Progenitor cell of endocrine pancreas (in vitro differentiated cells): ENCODE data around the gene ANAPC10. TPM values are rescaled to one million over a fixed set of nuclear protein-coding genes. Genes with fewer than 3 reads are reported as not detected.

Experiments used
- DNase-seq: peaks from one replicate; pipeline ENCODE4 v3.0.0; 2021; ENCODE audit warnings: low spot score; ENCODE audit not compliant: unreplicated experiment
- H3K27ac Mint-ChIP-seq: 2 replicates; pipeline ENCODE4 v1.8.0; 2021; ENCODE audit warnings: mild to moderate bottlenecking, moderate library complexity, mixed read lengths
- H3K27me3 Mint-ChIP-seq: 2 replicates; pipeline ENCODE4 v1.8.0; 2021; ENCODE audit warnings: mixed read lengths
- H3K36me3 Mint-ChIP-seq: 2 replicates; pipeline ENCODE4 v1.8.0; 2022; ENCODE audit warnings: mixed read lengths; ENCODE audit not compliant: insufficient read depth
- H3K4me1 Mint-ChIP-seq: 2 replicates; pipeline ENCODE4 v1.8.0; 2021; ENCODE audit warnings: low read depth, mixed read lengths
- H3K4me3 Mint-ChIP-seq: 2 replicates; pipeline ENCODE4 v1.8.0; 2021; ENCODE audit warnings: low read depth, mild to moderate bottlenecking, moderate library complexity, mixed read lengths
- H3K9me3 Mint-ChIP-seq: 2 replicates; pipeline ENCODE4 v1.8.0; 2021; ENCODE audit warnings: low read depth, mixed read lengths
- total RNA-seq: library from RNA; stranded (reverse); gene quantifications from 2 replicates; pipeline ENCODE4 v1.2.1, GENCODE V29; 2021
- TF ChIP-seq, protein P1 (sequence below): fragments of 200-600 bp; sonication (generic); IDR thresholded peaks from one replicate; pipeline ENCODE4 v1.5.0; 2021; ENCODE audit warnings: antibody characterized with exemption, mild to moderate bottlenecking; ENCODE audit not compliant: unreplicated experiment

ANAPC10 gene
- total RNA-seq, 1 donor from 2014 or later: 22.5 TPM

GRCh38 chr4:145058256-145058655, 39.7 kb downstream of the ANAPC10 start:
- Mint-ChIP-seq H3K4me3 (no peak overlapping the region), H3K27me3 (no peaks in the 10 kb centered on the region), H3K27ac (no peak overlapping the region), H3K4me1 (no peaks in the 10 kb centered on the region), H3K36me3 (peaks cover 9% of the 10 kb centered on the region), H3K9me3 (peaks cover 4% of the 10 kb centered on the region)
- TF ChIP-seq, protein P1, sequence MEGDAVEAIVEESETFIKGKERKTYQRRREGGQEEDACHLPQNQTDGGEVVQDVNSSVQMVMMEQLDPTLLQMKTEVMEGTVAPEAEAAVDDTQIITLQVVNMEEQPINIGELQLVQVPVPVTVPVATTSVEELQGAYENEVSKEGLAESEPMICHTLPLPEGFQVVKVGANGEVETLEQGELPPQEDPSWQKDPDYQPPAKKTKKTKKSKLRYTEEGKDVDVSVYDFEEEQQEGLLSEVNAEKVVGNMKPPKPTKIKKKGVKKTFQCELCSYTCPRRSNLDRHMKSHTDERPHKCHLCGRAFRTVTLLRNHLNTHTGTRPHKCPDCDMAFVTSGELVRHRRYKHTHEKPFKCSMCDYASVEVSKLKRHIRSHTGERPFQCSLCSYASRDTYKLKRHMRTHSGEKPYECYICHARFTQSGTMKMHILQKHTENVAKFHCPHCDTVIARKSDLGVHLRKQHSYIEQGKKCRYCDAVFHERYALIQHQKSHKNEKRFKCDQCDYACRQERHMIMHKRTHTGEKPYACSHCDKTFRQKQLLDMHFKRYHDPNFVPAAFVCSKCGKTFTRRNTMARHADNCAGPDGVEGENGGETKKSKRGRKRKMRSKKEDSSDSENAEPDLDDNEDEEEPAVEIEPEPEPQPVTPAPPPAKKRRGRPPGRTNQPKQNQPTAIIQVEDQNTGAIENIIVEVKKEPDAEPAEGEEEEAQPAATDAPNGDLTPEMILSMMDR: no peak
- no peak for DNase-seq

GRCh38 chr4:145056325-145057130, 41.5 kb downstream of the ANAPC10 start:
- Mint-ChIP-seq H3K4me1 (no peaks in the 10 kb centered on the region), H3K4me3 (no peak overlapping the region)

DNA sequence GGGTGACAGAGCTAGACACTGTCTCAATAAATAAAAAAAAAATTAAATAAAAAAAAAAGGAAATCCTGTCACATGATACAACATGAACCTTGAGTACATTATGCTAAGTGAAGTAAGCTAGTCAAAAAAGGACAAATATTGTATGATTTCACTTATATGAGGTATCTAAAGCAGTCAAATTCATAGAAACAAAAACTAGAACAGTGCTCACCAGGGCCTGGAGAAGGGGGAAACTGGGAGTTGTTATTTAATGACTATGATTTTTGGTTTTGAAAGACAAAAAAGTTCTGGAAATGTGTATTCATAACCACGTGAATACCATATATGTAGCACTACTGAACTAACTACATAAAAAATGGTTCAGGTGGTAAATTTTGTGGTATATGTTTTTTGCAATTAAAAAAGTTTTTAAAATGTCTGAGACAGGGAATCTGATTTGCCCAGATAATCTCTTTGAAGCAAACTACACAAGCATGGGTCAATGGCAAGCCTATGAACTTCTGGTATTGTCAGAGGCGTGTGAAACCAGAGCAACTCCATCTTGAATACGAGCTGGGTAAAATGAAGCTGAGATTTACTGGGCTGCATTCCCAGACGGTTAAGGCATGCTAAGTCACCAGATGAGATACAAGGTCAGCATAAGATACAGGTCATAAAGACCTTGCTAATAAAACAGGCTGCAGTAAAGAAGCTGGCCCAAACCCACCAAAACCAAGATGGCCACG, 42.3 kb downstream of the ANAPC10 start:
- DNase-seq: no peak
- TF ChIP-seq, protein P1: no peak
- H3K36me3 Mint-ChIP-seq: peaks cover 6% of the 10 kb centered on the region
- no peaks in the 10 kb centered on the region for H3K9me3 Mint-ChIP-seq
- H3K4me3 Mint-ChIP-seq: no peak overlapping the region
- H3K27me3 Mint-ChIP-seq: no peaks in the 10 kb centered on the region
- H3K4me1 Mint-ChIP-seq: no peaks in the 10 kb centered on the region
- no peak overlapping the region for H3K27ac Mint-ChIP-seq

More at GRCh38 chr4:145056325-145057130, 41.5 kb downstream of the ANAPC10 start:
- Mint-ChIP-seq H3K27ac (peak overlapping the region; percentile 23), H3K36me3 (peaks cover 4% of the 10 kb centered on the region), H3K9me3 (no peaks in the 10 kb centered on the region), H3K27me3 (no peaks in the 10 kb centered on the region)
- TF ChIP-seq, protein P1: no peak
- DNase-seq: no peak

DNA sequence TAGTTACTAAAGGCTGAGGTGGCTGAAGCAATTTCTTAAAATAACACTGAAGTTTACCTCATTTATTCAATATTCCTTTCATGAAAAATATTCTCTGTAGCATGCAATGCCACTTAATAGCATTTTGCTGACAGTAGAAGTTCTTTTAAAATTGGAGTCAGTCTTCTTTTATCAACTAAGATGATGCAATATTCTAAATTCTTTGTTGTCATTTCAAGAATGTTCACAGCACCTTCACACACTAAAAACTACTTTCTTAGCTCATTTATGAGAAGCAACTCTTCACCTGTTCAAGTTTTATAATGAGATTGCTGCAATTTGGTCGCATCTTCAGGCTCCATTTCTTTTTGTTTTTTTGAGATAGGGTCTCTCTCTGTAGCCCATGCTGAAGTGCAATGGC, 48.8 kb downstream of the ANAPC10 start:
- peaks cover 7% of the 10 kb centered on the region for H3K36me3 Mint-ChIP-seq
- H3K4me3 Mint-ChIP-seq: no peak overlapping the region
- DNase-seq: no peak
- H3K9me3 Mint-ChIP-seq: no peaks in the 10 kb centered on the region
- no peaks in the 10 kb centered on the region for H3K27me3 Mint-ChIP-seq
- H3K4me1 Mint-ChIP-seq: no peaks in the 10 kb centered on the region
- TF ChIP-seq, protein P1: no peak
- no peak overlapping the region for H3K27ac Mint-ChIP-seq

- H3K4me1 Mint-ChIP-seq: no peaks in the 10 kb centered on the region
- H3K36me3 Mint-ChIP-seq: peaks cover 7% of the 10 kb centered on the region
These were observed 49.2 kb downstream of the ANAPC10 start for GRCh38 chr4:145048817-145049216.

More at GRCh38 chr4:145048817-145049216, 49.2 kb downstream of the ANAPC10 start:
- Mint-ChIP-seq H3K27me3 (no peaks in the 10 kb centered on the region), H3K9me3 (no peaks in the 10 kb centered on the region), H3K4me3 (no peak overlapping the region), H3K27ac (no peak overlapping the region)
- TF ChIP-seq, protein P1: no peak
- DNase-seq: no peak
